Common myeloid progenitor, CD34-positive (primary cell): ENCODE measurements around the gene C19orf44.

Source experiments
- CTCF ChIA-PET: fragments of 350-600 bp; sonication (Branson Sonifier 250); formaldehyde crosslinking; loops from one replicate; lab custom pipeline; 2021; ENCODE audit warnings: antibody characterized with exemption; lab: Charles Lee
- POLR2A ChIA-PET: fragments of 350-600 bp; sonication (Branson Sonifier 250); formaldehyde crosslinking; loops from one replicate; lab custom pipeline; 2021; ENCODE audit warnings: antibody characterized with exemption; lab: Charles Lee
- DNase-seq, 3 donors: peaks; one replicate each; pipeline versions ENCODE4 v3.0.0 to v3.0.0-alpha.2; 2013
- H3K27ac ChIP-seq, 2 experiments: 1 replicate in 1 of 2; 2 replicates in 1 of 2; pipeline ENCODE4 v1.7.0; 2013; ENCODE audit warnings: inconsistent platforms in 2 of 2, low read length in 2 of 2, mild to moderate bottlenecking in 2 of 2, low read depth in 1 of 2, moderate library complexity in 1 of 2; ENCODE audit not compliant: severe bottlenecking in 2 of 2, insufficient read depth in 1 of 2, poor library complexity in 1 of 2
- H3K27me3 ChIP-seq, 5 experiments: replicated peaks in 2 of 5; 1 replicate in 3 of 5; 2 replicates in 2 of 5; pipeline versions ENCODE4 v1.6.1 to v1.7.0; 2013; ENCODE audit warnings: low read length in 4 of 5, mild to moderate bottlenecking in 2 of 5, moderate library complexity in 2 of 5, inconsistent platforms in 1 of 5; ENCODE audit not compliant: insufficient read depth in 5 of 5, control insufficient read depth in 4 of 5
- H3K36me3 ChIP-seq, 4 experiments: 1 replicate in 2 of 4; 2 replicates in 2 of 4; pipeline versions ENCODE4 v1.6.1 to v1.7.0; 2013; ENCODE audit warnings: low read length in 3 of 4, control low read depth in 1 of 4, mild to moderate bottlenecking in 1 of 4; ENCODE audit not compliant: control insufficient read depth in 4 of 4, insufficient read depth in 4 of 4
- H3K4me1 ChIP-seq, 4 experiments: 1 replicate in 3 of 4; 2 replicates in 1 of 4; pipeline versions ENCODE4 v1.6.1 to v1.7.1; 2013; ENCODE audit warnings: low read length in 3 of 4, mild to moderate bottlenecking in 3 of 4, control low read depth in 1 of 4, inconsistent platforms in 1 of 4, moderate library complexity in 1 of 4; ENCODE audit not compliant: control insufficient read depth in 4 of 4, insufficient read depth in 4 of 4; ENCODE audit errors: control extremely low read depth in 1 of 4
- H3K4me3 ChIP-seq, 7 experiments: 1 replicate in 4 of 7; 2 replicates in 3 of 7; pipeline versions ENCODE4 v1.5.1 to v1.7.0; 2013; ENCODE audit warnings: mild to moderate bottlenecking in 7 of 7, low read length in 6 of 7, moderate library complexity in 6 of 7, inconsistent platforms in 2 of 7, low read depth in 2 of 7, control low read depth in 1 of 7; ENCODE audit not compliant: insufficient read depth in 4 of 7, control insufficient read depth in 1 of 7; ENCODE audit errors: extremely low read depth in 1 of 7
- H3K9me3 ChIP-seq, 5 experiments: 1 replicate in 4 of 5; 2 replicates in 1 of 5; pipeline versions ENCODE4 v1.6.1 to v1.7.1; 2013; ENCODE audit warnings: low read length in 4 of 5, mild to moderate bottlenecking in 2 of 5, inconsistent platforms in 1 of 5, low read depth in 1 of 5, moderate library complexity in 1 of 5; ENCODE audit not compliant: control insufficient read depth in 4 of 5, insufficient read depth in 2 of 5; ENCODE audit errors: control extremely low read depth in 1 of 5
- WGBS: methylation state at CpG from one replicate; pipeline ENCODE4 v1.1.5; 2013; ENCODE audit not compliant: insufficient coverage; 5-methylcytosine and 5-hydroxymethylcytosine counted together

The C19orf44 gene

GRCh38 chr19:16535381-16535780, 39.2 kb downstream of the C19orf44 start:
- no peak for DNase-seq
- H3K27ac ChIP-seq, result no peak overlapping the region
- H3K36me3 ChIP-seq, result peaks cover 4 to 87% (median 61%) of the 10 kb centered on the region in 4 experiments
- POLR2A ChIA-PET, result interaction anchor here (0.6 kb wide), 1 partner anchor 94 kb away, joined by 3 read pairs; no protein-coding TSS in a partner anchor
- no peak overlapping the region for H3K4me3 ChIP-seq
- H3K4me1 ChIP-seq, result peaks cover 0 to 2% (median under 1%) of the 10 kb centered on the region in 4 experiments
- H3K27me3 ChIP-seq, result no peaks in the 10 kb centered on the region
- no peaks in the 10 kb centered on the region for H3K9me3 ChIP-seq
- 97% methylated on average over 15 of the region's 18 CpGs for WGBS
- CTCF ChIA-PET, result interaction anchor here (0.6 to 1.7 kb wide), 3 partner anchors 18 to 42 kb away, joined by 3 read pairs; no protein-coding TSS in a partner anchor

GRCh38 chr19:16536130-16536529, 39.9 kb downstream of the C19orf44 start:
- Histone ChIP-seq H3K9me3 (no peaks in the 10 kb centered on the region), H3K4me3 (no peak overlapping the region), H3K27me3 (no peaks in the 10 kb centered on the region), H3K4me1 (peaks cover under 1 to 8% (median 6%) of the 10 kb centered on the region in 4 experiments), H3K27ac (no peak overlapping the region), H3K36me3 (peaks cover 4 to 84% (median 55%) of the 10 kb centered on the region in 4 experiments)
- ChIA-PET POLR2A (no interaction called here), CTCF (no interaction called here)
- DNase-seq, result no peak
- WGBS, result 95% methylated on average over 6 of the region's 9 CpGs

- Histone ChIP-seq H3K27me3 (no peaks in the 10 kb centered on the region), H3K4me3 (no peak overlapping the region), H3K4me1 (peaks cover 3 to 13% (median 12%) of the 10 kb centered on the region in 4 experiments), H3K36me3 (peaks cover 2 to 75% (median 47%) of the 10 kb centered on the region in 4 experiments), H3K27ac (no peak overlapping the region), H3K9me3 (no peaks in the 10 kb centered on the region)
- 98% methylated on average over 11 of the region's 13 CpGs for WGBS
- POLR2A ChIA-PET, result interaction anchor here (0.6 kb wide), 1 partner anchor 25 kb away, joined by 4 read pairs; no protein-coding TSS in a partner anchor
- no peak for DNase-seq
- CTCF ChIA-PET, result interaction anchor here (0.7 to 1.2 kb wide), 3 partner anchors 31 to 1420 kb away, joined by 3 to 4 read pairs (median 3); no protein-coding TSS in a partner anchor
Observed at GRCh38 chr19:16537111-16537510, 40.9 kb downstream of the C19orf44 start.

GRCh38 chr19:16540948-16541347, 44.8 kb downstream of the C19orf44 start:
- H3K4me3 ChIP-seq, result peak overlapping the region in 6 of 7 experiments; percentile 76 to 97 (median 90)
- ChIA-PET CTCF (interaction anchor here (1.2 to 1.3 kb wide), 2 partner anchors 43 to 50 kb away, joined by 4 to 5 read pairs; no protein-coding TSS in a partner anchor), POLR2A (no interaction called here)
- H3K9me3 ChIP-seq, result no peaks in the 10 kb centered on the region
- DNase-seq, result no peak
- peaks cover 9 to 32% (median 23%) of the 10 kb centered on the region in 4 experiments for H3K4me1 ChIP-seq
- 90% methylated on average over 11 of the region's 12 CpGs for WGBS
- H3K36me3 ChIP-seq, result peaks cover 2 to 38% (median 20%) of the 10 kb centered on the region in 4 experiments
- no peaks in the 10 kb centered on the region for H3K27me3 ChIP-seq
- peak overlapping the region; percentile 72 to 86 for H3K27ac ChIP-seq

GRCh38 chr19:16541526-16542044, 45.4 kb downstream of the C19orf44 start:
- H3K27ac ChIP-seq, result peak overlapping the region; percentile 72 to 86
- DNase-seq, result no peak
- 2% methylated on average over 16 of the region's 29 CpGs for WGBS
- CTCF ChIA-PET, result interaction anchor here (0.6 to 1.3 kb wide), 3 partner anchors 42 to 152 kb away, joined by 4 to 5 read pairs (median 4); no protein-coding TSS in a partner anchor
- no peaks in the 10 kb centered on the region for H3K27me3 ChIP-seq
- H3K9me3 ChIP-seq, result no peaks in the 10 kb centered on the region
- H3K4me3 ChIP-seq, result peak overlapping the region; percentile 76 to 97 (median 92)
- H3K4me1 ChIP-seq, result peaks cover 9 to 32% (median 23%) of the 10 kb centered on the region in 4 experiments
- H3K36me3 ChIP-seq, result peaks cover 2 to 33% (median 16%) of the 10 kb centered on the region in 4 experiments
- POLR2A ChIA-PET, result interaction anchor here (1.9 kb wide), 1 partner anchor 24 kb away, joined by 7 read pairs; no protein-coding TSS in a partner anchor

GRCh38 chr19:16542045-16542909, 46.1 kb downstream of the C19orf44 start, which contains the start of gene CHERP:
TSS of gene CHERP (minus strand) at chr19:16542437. CDS start at chr19:16542378, 59 bp downstream.
- peaks cover 9 to 32% (median 23%) of the 10 kb centered on the region in 4 experiments for H3K4me1 ChIP-seq
- WGBS, result under 1% methylated on average over 89 of the region's 108 CpGs
- CTCF ChIA-PET, result interaction anchor here (0.6 to 1.9 kb wide), 5 partner anchors 8 to 151 kb away, joined by 3 to 5 read pairs (median 4); no protein-coding TSS in a partner anchor

More at GRCh38 chr19:16542045-16542909, 46.1 kb downstream of the C19orf44 start, which contains the start of gene CHERP:
- peak within 1 kb of the TSS; percentile 72 to 86 for H3K27ac ChIP-seq
- POLR2A ChIA-PET, result interaction anchor here (0.7 to 1.9 kb wide), 3 partner anchors 24 to 87 kb away, joined by 4 to 7 read pairs (median 5); no protein-coding TSS in a partner anchor
- H3K4me3 ChIP-seq, result peak within 1 kb of the TSS; percentile 76 to 97 (median 92)
- peak; percentile 94 to 97 (median 97) for DNase-seq
- no peaks in the 10 kb centered on the region for H3K9me3 ChIP-seq
- peaks cover 2 to 28% (median 14%) of the 10 kb centered on the region in 4 experiments for H3K36me3 ChIP-seq
- no peaks in the 10 kb centered on the region for H3K27me3 ChIP-seq
